Tibial nerve (tissue), 4 donors: ENCODE measurements around the gene PGAP6. TPM values are rescaled to one million over a fixed set of nuclear protein-coding genes. Genes with fewer than 3 reads are reported as not detected.
"Not testable (repeated sequence)": the region's sequence is repeated elsewhere in the genome, so short reads cannot be mapped to it uniquely, and the experiment has no call there.

Source experiments
- DNase-seq, 2 donors: peaks; one replicate each; pipeline ENCODE4 v3.0.0-alpha.2; 2019; ENCODE audit warnings: low spot score in 2 of 2
- H3K27ac ChIP-seq, 4 donors: fragments of 200-600 bp; sonication (generic) in 3 of 4; one replicate each; pipeline ENCODE4 v1.5.1; 2017 to 2019; ENCODE audit warnings: mild to moderate bottlenecking in 1 of 4
- H3K27me3 ChIP-seq, 2 donors: fragments of 200-600 bp; sonication (generic) in 1 of 2; one replicate each; pipeline versions ENCODE4 v1.5.1 to v1.6.0; 2017 to 2019
- H3K36me3 ChIP-seq, 3 donors: fragments of 200-600 bp; sonication (generic); one replicate each; pipeline ENCODE4 v1.5.1; 2018 to 2019
- H3K4me1 ChIP-seq, 4 donors: fragments of 200-600 bp; sonication (generic) in 3 of 4; one replicate each; pipeline ENCODE4 v1.5.1; 2017 to 2019
- H3K4me3 ChIP-seq, 4 donors: fragments of 200-600 bp; sonication (generic) in 3 of 4; one replicate each; pipeline ENCODE4 v1.5.1; 2017 to 2019; ENCODE audit warnings: mild to moderate bottlenecking in 1 of 4, moderate library complexity in 1 of 4
- H3K9me3 ChIP-seq, 4 donors: fragments of 200-600 bp; sonication (generic) in 3 of 4; one replicate each; pipeline ENCODE4 v1.5.1; 2017 to 2019
- CTCF ChIP-seq, 5 experiments: fragments of 200-600 bp in 3 of 5; fragments of 450-650 bp in 2 of 5; sonication (generic) in 3 of 5; IDR thresholded peaks; one replicate each; pipeline ENCODE4 v1.5.1; 2016 to 2019; ENCODE audit warnings: antibody characterized with exemption in 5 of 5, mild to moderate bottlenecking in 3 of 5, moderate library complexity in 2 of 5
- EP300 ChIP-seq, 2 donors: sonication (generic); formaldehyde crosslinking; IDR thresholded peaks; one replicate each; pipeline ENCODE4 v1.6.1; 2017; ENCODE audit warnings: antibody characterized with exemption in 2 of 2, mild to moderate bottlenecking in 1 of 2
- POLR2A ChIP-seq, 2 donors: fragments of 450-650 bp; IDR thresholded peaks; one replicate each; pipeline ENCODE4 v1.6.1; 2017; ENCODE audit warnings: antibody characterized with exemption in 2 of 2, mild to moderate bottlenecking in 2 of 2, moderate library complexity in 2 of 2
- WGBS, 2 donors: methylation state at CpG; one replicate each; pipeline ENCODE4 v1.1.5; 2018; 5-methylcytosine and 5-hydroxymethylcytosine counted together
- total RNA-seq, 4 donors: library from RNA; depleted of rRNA; stranded (reverse); fragments of >200 nt; gene quantifications; one replicate each; pipeline ENCODE4 v1.1.0, GENCODE V29; 2016

PGAP6 gene
- total RNA-seq, 4 donors from 2014 or later = 22.7 to 69.3 (median 36.7) TPM

- Histone ChIP-seq H3K27ac (no peak overlapping the region), H3K27me3 (no peaks in the 10 kb centered on the region), H3K36me3 (peaks cover 0 to 21% (median 0%) of the 10 kb centered on the region in 3 donors), H3K4me1 (peaks cover 0 to 18% (median 11%) of the 10 kb centered on the region in 4 donors), H3K9me3 (no peaks in the 10 kb centered on the region), H3K4me3 (no peak overlapping the region)
- no peak for TF ChIP-seq CTCF (IDR thresholded peaks at IDR 0.05)
- TF ChIP-seq EP300 (IDR thresholded peaks at IDR 0.05) = no peak
- TF ChIP-seq POLR2A (IDR thresholded peaks at IDR 0.05) = no peak
- 79 to 80% methylated on average over 8 of the region's 8 CpGs for WGBS, 2 donors
- DNase-seq = no peak
Measured at GRCh38 chr16:350203-350602, 31.6 kb downstream of the PGAP6 start.

GRCh38 chr16:349211-349610 is 32.6 kb downstream of the PGAP6 start:
- H3K27ac ChIP-seq = no peak overlapping the region
- H3K4me3 ChIP-seq = no peak overlapping the region
- no peaks in the 10 kb centered on the region for H3K27me3 ChIP-seq
- H3K9me3 ChIP-seq = no peaks in the 10 kb centered on the region
- no peak for DNase-seq
- peaks cover 0 to 18% (median 11%) of the 10 kb centered on the region in 4 donors for H3K4me1 ChIP-seq
- TF ChIP-seq CTCF (IDR thresholded peaks at IDR 0.05) (no peak), POLR2A (IDR thresholded peaks at IDR 0.05) (no peak), EP300 (IDR thresholded peaks at IDR 0.05) (no peak)
- WGBS, 2 donors = 74 to 77% methylated on average over 7 of the region's 7 CpGs
- peaks cover 0 to 30% (median 0%) of the 10 kb centered on the region in 3 donors for H3K36me3 ChIP-seq

- peaks cover 0 to 18% (median 11%) of the 10 kb centered on the region in 4 donors for H3K4me1 ChIP-seq
- not testable (repeated sequence) for DNase-seq, H3K9me3 ChIP-seq, H3K27ac ChIP-seq, H3K4me3 ChIP-seq, H3K27me3 ChIP-seq
- H3K36me3 ChIP-seq = peaks cover 0 to 30% (median 0%) of the 10 kb centered on the region in 3 donors
- 95 to 96% methylated on average over 10 of the region's 10 CpGs for WGBS, 2 donors
Measured at GRCh38 chr16:348495-348894, 33.3 kb downstream of the PGAP6 start.

GRCh38 chr16:347203-347602 is 34.6 kb downstream of the PGAP6 start:
- H3K27ac ChIP-seq = no peak overlapping the region
- TF ChIP-seq EP300 (IDR thresholded peaks at IDR 0.05) (no peak), POLR2A (IDR thresholded peaks at IDR 0.05) (no peak), CTCF (IDR thresholded peaks at IDR 0.05) (no peak)
- peaks cover 0 to 32% (median 0%) of the 10 kb centered on the region in 3 donors for H3K36me3 ChIP-seq
- H3K27me3 ChIP-seq = no peaks in the 10 kb centered on the region
- WGBS, 2 donors = 89 to 91% methylated on average over 6 of the region's 6 CpGs
- H3K4me1 ChIP-seq = peaks cover 0 to 18% (median 9%) of the 10 kb centered on the region in 4 donors
- no peak overlapping the region for H3K4me3 ChIP-seq
- H3K9me3 ChIP-seq = no peaks in the 10 kb centered on the region
- DNase-seq = no peak

- Histone ChIP-seq H3K4me3 (no peak overlapping the region), H3K9me3 (no peaks in the 10 kb centered on the region), H3K36me3 (peaks cover 0 to 36% (median 0%) of the 10 kb centered on the region in 3 donors), H3K27me3 (no peaks in the 10 kb centered on the region), H3K4me1 (peaks cover 0 to 18% (median 8%) of the 10 kb centered on the region in 4 donors), H3K27ac (no peak overlapping the region)
- no peak for DNase-seq
- no peak for TF ChIP-seq CTCF (IDR thresholded peaks at IDR 0.05)
- TF ChIP-seq EP300 (IDR thresholded peaks at IDR 0.05) = no peak
- no peak for TF ChIP-seq POLR2A (IDR thresholded peaks at IDR 0.05)
- 83 to 91% methylated on average over 5 to 15 of the region's 15 CpGs for WGBS, 2 donors
Measured at GRCh38 chr16:346587-346986, 35.2 kb downstream of the PGAP6 start.

GRCh38 chr16:345772-346171 is 36.0 kb downstream of the PGAP6 start:
- 91 to 95% methylated on average over 11 of the region's 11 CpGs for WGBS, 2 donors
- DNase-seq = no peak
- no peaks in the 10 kb centered on the region for H3K9me3 ChIP-seq
- no peaks in the 10 kb centered on the region for H3K27me3 ChIP-seq
- no peak overlapping the region for H3K27ac ChIP-seq
- H3K4me3 ChIP-seq = no peak overlapping the region
- H3K4me1 ChIP-seq = peaks cover 0 to 10% (median under 1%) of the 10 kb centered on the region in 4 donors
- TF ChIP-seq POLR2A (IDR thresholded peaks at IDR 0.05) (no peak), CTCF (IDR thresholded peaks at IDR 0.05) (no peak), EP300 (IDR thresholded peaks at IDR 0.05) (no peak)
- peaks cover 0 to 36% (median 0%) of the 10 kb centered on the region in 3 donors for H3K36me3 ChIP-seq
